Measurements from ENCODE around the gene BAHCC1.
A peak's percentile ranks its signal among the peaks of the same experiment; 100 is the strongest.

Gene BAHCC1

DNA sequence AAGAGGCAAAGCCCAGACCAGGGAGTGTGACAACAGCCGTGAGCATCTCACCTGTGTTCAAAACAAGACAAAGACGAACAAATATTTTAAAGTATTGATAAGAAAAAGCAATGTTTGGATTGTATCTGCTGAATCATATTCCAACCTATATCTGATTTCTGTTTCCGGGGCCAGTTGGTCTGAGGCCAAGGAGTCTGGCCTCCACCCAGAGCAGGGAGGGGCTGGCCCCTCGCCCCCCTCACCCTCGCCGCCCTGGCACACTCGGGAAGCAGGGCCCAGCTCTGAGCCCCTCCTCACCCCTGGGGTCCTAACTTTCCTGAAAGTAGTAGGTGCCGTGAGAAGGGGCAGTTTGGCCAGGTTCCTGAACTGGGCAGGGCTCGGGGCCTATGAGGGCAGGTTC lies 69.3 kb downstream of the BAHCC1 start:
- DNase-seq = no peak

DNA sequence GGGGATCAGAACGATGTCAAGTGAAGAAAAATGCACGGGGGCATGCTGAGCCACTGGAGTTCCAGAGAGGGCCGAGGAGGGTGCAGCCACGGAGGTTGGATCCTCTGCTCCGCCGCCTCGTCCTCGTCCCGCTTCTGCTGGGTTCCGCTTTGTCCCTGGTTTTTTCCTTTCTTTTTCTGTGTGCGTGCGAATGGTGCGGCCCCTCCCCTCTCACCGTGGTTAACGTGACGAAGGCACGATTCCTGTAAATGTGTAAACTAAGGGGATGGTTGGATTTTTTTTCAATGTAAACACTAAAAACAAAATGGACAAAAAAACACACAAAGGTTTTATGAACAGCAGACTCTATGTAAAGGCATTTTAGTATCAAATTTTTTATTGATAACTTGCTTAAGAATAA lies 70.7 kb downstream of the BAHCC1 start:
- DNase-seq = no peak

DNA sequence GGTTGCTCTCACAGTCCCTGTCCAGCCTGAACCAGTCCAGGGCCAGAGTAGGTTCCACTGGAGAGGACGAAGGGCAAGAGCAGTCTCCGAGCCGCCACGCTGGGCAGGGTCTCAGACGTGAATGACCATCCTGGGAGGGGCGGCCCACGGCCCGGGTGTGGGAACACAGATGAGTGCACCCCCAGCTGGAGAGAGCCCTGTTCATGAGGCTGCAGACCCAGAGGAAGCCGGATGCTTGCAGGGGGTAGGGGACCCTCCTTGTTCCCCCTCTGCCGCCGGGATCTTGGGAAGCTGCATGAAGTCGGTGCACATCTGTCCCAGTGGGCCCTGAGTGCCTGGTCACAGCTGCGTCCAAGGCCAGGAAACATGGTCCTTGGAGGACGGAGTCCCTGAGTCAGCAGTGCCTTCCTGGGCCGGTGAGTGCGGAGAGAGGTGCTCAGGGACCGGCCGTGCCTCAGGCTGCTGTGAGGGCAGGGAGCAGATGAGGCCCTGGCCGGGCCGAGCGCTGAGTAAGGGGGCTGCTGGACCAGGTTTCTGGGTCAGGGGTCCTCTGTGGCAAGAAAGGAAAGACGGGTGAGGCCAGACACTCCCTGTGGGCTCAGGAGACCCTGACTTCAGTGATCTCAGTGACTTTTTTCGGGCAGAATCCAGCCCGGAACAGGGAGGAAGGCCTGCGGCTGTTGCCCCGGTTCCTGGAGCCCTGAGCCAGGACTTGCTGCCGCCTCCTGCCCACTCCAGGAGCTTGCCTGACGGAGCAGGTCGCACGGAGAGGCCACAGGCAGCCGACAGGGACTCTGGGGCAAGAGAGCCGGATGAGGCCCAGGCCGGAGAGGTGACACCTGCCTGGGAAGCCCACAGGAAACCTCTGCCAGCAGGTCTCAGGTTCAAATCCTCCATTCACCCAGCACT lies 71.6 kb downstream of the BAHCC1 start:
- no peak for DNase-seq

DNA sequence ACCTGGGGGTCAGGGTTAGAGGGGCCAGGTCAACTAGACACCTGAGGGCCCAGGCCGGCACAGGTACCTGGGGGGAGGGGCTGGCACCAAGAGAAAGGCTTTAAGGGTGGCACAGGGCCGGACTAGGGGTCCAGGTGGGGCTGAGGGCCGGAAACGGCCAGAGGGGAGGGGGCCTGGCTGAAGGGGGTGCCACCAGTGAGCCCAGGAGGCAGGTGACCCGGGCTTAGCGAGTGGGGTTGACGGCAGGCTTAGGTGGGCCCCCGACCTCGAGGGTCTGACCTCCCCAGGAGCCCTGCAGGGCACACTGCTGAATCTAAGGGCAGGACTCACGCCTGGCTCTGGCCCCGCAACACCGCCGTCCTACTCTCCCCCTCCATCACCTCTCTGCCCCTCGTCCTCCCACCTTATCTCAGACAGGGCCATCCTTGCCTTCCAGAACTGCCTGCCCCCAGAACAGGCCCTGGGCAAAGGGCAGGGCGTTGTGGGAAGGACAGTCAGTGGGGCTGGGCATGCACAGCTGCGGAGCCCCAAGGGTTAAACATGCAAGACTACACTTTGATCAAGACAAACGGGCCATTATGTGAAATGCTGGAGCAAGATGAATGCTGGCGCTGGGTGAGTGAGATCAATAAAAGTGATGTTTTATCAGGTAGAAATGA lies 73.0 kb downstream of the BAHCC1 start:
- no peak for DNase-seq

DNA sequence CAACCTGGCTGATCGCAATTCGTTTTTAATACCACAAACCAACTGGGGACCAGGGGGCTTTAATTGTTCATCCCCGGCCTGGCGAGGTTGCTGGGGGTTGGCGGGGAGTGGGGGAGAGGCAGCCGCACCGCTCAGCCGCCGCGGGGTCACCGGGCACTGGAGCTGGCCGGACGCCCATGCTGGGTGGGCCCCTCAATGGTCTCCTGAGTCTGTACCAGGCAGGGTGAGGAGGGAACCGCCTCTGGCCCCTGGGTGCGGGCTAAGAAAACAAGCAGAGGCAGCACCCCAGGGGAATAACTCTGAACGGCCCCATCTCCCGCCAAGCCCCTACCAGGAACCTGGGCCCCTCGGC lies 73.5 kb downstream of the BAHCC1 start:
- no peak for DNase-seq

DNA sequence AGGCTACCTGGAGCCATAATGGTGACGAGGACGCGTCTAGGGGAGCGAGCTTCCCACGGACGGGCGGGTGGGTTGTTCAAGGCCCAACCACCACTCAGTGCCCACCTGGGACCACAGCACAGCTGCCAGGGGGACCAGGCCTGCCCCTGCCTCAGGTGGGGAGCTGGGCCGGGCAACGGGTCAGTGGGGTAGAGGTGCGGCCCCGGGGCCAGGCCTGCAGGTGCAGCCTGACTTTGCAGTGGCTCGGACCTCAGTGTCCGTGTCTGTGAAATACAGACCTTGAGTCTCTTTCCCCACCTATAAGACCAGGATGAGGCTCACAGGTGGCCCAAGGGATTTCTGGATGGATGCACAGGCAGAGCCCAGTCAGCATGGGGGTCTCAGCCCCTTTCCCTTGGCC lies 74.0 kb downstream of the BAHCC1 start:
- no peak for DNase-seq

DNA sequence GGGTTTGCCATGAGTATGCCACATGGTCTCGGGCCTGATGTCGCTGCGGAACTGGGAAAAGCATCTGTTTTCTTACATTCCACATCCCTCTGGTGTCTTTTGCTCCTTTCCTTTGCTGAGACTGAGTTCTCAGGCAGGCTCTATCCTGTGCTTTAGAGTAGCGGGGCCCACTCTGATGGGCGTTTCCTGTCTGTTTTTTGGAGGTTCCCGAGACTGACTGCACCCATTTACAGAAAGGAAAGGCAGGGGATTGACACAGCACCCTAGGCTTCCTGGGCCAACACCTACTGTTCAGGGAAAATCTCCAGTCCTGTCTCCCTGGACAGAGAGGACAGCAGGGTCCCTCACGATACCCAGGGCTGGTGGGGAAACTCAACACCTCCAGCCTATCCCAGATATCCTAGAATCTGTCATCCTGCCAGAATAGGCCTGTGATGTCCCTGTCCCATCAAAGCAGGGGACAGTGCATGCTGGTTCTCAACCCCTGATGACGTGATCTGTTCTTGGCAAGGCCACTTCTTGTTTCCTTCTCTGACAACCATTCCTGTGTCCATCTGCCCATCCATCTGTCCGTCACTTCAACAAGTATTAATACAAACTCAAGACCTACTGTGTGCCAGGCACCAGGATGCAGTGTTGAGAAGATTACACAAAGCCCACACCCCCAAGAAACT lies 75.2 kb downstream of the BAHCC1 start:
- no peak for DNase-seq

DNA sequence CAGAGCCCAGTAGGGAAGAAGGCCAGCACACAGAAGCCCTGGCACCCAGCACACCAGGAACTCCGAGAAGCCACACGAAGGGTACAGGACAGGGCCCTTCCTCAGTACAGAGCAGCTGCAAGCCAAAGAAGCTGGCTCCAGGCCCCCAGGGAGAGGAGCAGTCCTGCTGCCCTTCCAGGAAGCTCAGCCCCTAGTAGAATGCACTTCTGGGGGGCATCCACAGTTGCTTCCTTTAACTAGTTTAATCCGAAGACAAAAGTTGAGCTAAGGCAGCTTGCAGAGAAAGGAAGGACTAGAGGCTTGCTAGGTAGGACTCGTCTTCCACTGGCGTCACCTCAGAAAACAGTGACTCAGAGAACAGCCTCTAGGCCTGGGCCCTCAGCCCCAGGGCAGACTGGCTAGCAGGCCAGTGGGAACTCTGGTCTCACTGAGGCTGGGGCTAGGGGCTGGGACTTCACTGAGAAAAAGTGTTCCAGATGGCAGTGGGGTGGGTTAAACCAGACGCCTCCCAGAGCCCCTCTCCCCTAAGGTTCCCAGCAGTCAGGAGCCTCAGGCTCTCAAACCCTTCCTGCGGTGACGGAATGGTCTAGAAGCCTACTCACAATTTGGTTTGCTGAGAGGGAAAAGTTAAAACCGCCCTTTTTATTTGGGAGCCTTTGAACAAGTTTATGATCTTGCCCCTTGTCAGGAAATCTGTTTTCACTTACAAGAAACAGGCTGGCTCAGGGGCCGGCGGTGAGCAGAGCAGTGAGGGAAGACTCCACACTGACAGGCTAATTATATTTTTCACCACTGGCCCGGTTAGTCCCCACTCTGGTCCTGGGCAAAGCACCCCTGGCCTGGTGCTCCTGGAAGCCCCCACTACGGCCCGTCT lies 75.9 kb downstream of the BAHCC1 start:
- DNase-seq = no peak

DNA sequence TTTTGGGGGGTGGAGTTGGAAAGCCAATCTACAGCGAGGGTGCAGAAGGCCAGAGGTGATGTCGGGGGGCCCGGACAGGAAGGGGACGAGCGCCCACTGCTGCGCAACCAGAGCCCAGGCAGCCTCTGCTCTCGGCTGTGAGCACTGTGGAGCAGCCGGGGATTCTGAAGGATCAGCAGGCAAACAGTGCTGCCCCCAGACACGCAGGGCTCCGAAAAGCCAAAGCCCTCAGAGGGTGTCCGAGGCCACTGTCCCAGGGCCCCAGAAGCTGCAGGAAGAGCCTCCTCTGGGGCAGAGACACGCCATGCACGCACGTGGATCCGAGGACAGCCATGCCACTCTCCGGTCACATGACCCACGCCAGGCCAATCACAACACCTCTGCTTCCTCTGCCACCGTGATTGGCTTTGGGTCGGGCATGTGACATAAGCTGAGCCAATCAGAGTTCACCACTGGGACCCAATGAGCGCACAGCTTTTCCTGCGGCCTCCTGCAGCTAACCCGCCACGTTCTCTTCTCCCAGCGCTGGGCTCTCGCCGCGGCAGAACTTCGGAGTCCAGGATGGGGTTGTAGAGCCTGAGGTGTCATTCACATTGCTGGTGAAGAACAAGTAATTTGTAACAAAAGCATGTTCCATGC lies 76.7 kb downstream of the BAHCC1 start:
- peak; percentile 40 for DNase-seq

DNA sequence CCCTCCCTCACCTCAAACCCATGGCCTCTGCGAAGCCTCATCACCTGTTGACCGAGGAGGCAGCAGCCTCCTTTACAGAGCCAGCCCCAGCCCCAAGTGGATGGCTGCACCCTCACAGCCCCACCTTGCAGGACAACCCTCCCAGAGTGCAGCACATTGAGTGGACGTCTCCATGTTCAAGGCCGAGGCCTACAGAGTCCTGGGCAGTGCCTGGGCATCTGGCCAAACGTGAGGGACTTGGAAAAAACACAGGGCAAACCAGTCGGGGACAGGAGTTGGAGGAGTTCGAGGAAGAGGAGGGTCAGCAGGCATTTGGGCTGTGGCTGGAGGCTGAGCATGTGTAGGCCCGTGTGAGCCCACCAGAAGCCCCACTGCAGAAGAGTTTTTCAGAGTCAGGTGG lies 77.8 kb downstream of the BAHCC1 start:
- no peak for DNase-seq

DNA sequence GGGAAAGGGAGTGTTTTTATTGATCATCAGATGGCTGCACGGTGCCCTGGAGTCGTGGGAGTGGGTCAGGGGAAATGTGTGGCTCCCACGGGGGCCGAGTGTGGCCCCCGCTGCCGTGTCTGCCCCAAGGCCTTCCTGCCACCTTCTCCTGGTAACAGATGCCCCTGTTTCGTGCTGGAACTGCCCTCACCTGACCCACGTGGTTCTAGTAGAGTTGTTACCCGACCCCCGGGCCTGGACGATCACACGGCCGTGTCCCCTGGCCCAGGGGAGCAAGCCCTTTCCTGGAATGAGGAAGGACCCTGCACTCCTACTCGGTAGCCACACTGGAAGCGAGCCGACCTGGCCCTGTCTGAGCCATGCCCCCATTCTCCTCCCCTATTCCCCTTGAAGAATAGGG lies 79.7 kb downstream of the BAHCC1 start:
- no peak for DNase-seq

DNA sequence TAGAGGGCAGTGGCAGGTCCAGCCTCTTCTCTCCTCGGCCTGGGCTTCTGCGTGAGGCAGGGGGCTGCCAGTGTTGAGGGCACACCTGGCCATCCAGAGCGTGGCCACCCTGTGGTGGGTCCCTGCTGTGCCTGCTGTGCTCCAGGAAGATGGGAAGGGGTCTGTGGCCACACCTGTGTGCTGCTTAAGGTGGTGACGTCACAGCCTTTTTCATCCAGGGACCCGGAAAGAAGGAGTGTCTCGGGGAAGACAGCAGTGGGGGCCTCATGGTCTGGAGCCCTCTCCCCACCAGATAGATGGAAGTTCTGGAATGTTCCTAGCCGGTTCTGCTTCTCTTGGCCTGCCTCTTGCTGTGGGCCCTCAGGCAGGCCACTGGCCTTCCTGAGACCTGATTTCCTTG lies 80.8 kb downstream of the BAHCC1 start:
- no peak for DNase-seq

DNA sequence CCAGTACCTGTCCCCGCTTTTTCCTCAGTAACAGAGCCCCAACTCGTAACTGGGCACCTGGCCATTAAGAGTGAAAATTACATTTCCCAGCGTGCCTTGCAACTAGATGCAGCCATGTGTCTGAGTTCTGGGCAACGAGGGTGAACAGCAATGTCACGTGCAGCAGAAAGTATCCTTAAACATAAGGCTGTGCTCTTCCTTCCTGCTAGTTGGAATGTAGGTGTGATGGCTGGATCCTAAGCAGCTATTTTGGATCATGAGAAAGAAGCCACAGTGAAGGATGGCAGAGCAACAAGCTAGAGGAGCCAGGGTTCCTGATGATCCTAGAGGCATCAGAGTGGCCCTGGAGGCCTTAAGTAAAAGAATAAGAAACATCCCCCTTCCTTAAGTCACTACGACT lies 81.4 kb downstream of the BAHCC1 start:
- DNase-seq = no peak

DNA sequence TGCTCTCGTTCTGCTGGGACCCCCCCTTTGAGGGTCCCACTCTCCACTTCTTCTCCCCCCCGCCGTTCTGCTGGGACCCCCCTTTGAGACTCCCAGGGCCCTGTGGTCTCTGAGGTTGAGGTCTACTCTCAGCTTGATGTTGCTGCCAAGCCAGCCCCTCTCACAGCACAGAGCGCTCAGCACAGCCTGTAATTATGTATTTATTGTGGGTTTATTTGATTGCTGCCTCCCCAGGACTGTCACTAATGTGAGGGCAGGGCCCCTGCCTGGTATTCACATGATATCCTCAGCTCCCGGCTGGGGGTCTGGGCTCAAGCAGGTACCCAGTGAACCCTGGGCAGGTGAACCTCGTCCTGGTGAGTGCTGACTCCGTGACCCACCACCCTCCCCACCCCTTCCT lies 81.9 kb downstream of the BAHCC1 start:
- DNase-seq = no peak

DNA sequence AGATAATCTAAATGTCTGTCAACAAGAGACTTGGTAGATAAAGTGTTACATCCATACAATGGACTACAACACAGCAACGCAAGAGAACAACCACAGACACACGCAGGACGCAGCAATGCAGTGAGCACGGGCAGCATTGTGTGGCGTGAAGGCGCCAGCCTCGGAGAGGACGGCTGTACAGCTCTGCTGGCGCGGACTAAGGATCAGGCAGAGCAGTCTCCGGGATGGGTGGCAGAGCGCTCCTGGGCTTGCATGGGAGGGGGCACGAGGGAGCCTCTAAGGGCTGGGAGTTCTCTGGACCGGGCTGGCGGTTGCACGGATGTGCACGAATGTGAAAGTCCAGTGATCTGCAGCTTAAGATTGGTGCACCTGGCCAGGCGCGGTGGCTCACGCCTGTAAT lies 82.9 kb downstream of the BAHCC1 start:
- no peak for DNase-seq

DNA sequence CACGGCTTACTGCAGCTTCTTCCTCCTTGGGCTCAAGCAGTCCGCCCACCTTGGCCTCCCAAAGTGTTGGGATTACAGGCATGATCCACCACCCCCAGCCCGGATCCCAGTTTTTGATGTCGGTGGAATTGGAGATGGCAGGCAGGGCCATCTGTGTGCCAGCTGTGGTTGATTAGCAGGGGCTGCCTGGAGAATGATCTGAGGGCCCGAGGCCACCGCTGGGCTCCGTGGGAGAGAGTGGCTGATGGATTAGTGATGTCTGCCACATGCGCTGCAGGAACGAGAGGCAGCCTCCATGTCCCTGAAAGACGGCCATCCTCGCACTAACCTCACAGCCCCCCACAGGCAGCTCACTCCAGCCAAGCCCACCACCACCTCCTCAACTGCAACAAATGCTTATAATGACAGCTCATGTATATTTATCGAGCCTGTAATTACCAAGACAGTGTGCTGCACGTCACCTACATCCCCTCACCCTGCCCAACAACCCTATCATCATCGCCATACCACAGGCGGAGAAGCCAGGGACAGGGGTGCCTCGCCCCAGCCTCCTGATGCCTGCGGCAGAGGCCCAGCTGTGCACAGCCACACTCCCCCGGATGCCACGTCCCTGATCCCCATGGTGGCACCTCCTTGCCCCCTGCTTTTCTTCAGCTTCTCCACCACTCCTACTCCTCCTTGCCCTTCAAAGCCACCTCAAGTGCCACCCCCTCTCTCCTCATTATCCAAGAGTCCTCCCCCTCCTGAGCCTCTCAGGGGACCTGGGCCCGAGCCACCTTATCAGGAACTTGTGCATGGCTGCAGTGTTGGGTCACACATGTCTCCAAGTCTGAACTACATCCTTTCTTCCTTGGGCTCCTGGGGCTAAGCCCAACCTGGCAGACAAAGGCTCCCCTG lies 84.2 kb downstream of the BAHCC1 start:
- no peak for DNase-seq

DNA sequence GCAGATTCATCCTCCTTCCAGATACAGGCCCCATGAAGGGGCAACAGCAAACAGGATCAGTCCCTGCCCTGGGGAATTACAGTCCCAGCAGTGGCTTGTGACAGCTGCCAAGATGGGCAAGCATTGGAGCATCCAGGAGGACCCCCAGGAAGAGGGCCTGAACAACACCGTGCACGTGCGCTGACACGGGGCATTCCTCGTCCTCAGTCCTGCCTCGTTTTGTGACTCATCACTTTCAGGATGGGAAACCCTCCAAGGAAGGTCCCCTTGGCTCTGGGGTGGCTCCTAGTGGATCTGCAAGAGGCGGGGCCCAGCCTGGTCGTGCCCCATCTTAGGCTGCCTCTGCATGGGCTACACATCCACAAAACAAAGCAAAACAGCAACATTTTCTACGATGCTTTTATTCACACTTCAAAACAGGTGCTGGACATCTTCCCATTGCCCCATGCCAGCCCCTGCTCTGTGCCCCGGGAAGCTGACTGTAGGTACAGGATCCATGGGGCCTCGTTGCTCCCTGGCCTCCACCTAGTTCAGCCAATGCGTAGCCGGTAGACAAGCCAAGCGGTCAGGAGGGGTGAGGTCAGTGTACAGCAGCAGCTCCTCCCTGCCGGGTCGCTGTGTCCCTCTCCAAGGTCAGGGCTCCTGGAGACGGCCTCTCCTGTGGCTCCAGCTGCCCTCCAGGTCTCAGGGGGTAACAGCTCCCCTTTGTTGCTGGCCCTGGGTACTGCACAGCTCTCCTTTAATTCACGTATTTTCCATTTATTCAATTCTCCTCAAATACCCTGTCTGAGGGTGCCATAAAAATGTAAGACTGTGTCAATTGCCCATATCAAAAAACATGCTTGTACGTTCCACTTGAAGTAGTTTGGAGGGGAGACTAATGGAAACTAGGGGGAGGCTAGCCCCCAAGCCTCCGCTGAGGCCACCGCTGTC lies 85.1 kb downstream of the BAHCC1 start:
- no peak for DNase-seq

DNA sequence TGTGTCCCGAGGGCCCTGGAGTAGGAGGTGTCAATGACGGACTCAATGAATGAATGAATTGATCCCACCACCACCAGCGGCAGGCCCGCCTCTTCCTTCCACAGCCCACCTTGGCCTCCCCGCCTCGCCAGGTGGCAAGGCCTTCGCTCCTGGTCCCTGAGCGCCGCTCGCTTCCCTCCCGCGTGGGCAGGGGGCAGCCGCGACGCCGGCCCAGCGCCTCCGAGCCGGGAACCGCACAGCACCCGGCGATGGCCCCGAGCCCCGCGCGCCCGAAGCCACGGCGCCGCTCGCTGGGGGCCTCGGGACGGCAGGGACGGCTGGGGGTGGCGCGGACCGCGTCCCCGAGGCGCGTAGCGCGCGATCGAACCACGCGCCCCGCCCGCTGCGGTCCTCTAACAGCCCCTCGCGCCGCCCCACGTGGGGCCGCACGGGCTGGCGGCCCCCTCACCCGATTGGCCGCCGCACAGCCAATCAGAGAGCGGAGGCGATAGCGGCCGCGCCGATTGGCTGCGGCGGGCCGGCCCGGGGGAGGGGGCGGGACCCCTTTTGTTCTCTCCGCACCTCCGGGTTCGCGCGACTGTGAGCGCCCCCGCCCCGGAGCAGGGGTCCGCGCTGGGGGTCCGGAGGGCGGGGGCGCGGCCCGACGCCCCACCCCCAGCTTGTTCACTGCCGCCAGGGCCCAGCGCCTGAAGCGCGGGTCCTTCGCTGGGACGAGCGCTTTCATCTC lies 86.0 kb downstream of the BAHCC1 start:
- peak; percentile 89 for DNase-seq

DNA sequence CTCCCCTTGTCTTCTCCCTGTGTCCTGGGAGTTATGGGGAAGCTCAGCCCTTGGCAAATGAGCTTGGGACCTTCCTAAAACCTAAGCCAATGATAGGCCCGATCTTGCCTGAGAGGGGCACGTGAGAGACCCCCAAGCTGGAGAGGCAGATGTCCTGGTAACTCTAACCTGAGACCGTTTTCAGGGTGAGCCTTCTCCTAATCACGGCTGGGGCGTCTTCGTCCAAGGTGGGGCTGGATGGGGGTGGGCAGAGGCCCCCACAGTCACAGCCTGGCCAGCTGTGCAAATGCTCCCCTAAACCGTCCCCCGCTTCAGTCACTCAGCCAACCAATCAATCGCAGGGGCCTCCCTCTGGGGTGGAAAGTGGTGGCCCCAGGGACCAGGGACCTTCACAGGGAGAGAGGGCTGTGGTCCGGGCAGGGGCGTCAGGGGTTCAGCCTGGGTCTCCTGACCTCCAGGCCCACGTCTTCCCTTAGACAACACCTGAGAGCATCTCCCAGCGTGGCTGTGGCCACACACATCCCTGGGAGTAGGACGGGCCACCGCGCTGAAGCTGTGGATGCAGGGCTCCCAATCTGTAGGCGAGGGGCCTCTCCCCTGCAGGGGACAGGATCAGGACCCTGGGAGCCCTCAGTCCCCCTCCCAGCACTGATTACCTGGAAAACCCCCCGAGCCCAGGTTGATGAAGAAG lies 86.7 kb downstream of the BAHCC1 start:
- DNase-seq = no peak
